ENCODE data around the gene MPZ. TPM values are rescaled to one million over a fixed set of nuclear protein-coding genes. Genes with fewer than 3 reads are reported as not detected.
"Not testable (repeated sequence)": the region's sequence is repeated elsewhere in the genome, so short reads cannot be mapped to it uniquely, and the experiment has no call there.

MPZ gene
- total RNA-seq: 1.5 and 2.0 TPM in 2 replicates

GRCh38 chr1:161309868-161310267 lies at the start of gene MPZ:
TSS of gene MPZ (minus strand) at chr1:161309968. CDS start at chr1:161309905, 63 bp downstream.
- no peak for DNase-seq (ENCODE audit: low read depth in 2 of 2)

- DNase-seq (ENCODE audit: low read depth in 2 of 2): peak; percentile 27 to 45
Observed at GRCh38 chr1:161359291-161359690, 49.5 kb upstream of the MPZ start.

- no peak for DNase-seq (ENCODE audit: low read depth in 2 of 2)
Observed at GRCh38 chr1:161357073-161357472, 47.3 kb upstream of the MPZ start.

- no peak for DNase-seq (ENCODE audit: low read depth in 2 of 2)
Observed at GRCh38 chr1:161351482-161351881, 41.7 kb upstream of the MPZ start.

GRCh38 chr1:161350671-161351070 lies 40.9 kb upstream of the MPZ start:
- no peak for DNase-seq (ENCODE audit: low read depth in 2 of 2)

GRCh38 chr1:161342821-161343220 lies 33.1 kb upstream of the MPZ start:
- no peak for DNase-seq (ENCODE audit: low read depth in 2 of 2)

- no peak for DNase-seq (ENCODE audit: low read depth in 2 of 2)
Observed at GRCh38 chr1:161342177-161342576, 32.4 kb upstream of the MPZ start.

- DNase-seq (ENCODE audit: low read depth in 2 of 2): no peak
Observed at GRCh38 chr1:161335796-161336195, 26.0 kb upstream of the MPZ start.

GRCh38 chr1:161333166-161333565 lies 23.4 kb upstream of the MPZ start:
- no peak for DNase-seq (ENCODE audit: low read depth in 2 of 2)

- DNase-seq (ENCODE audit: low read depth in 2 of 2): no peak
Observed at GRCh38 chr1:161330346-161330745, 20.6 kb upstream of the MPZ start.

- DNase-seq (ENCODE audit: low read depth in 2 of 2): no peak
Observed at GRCh38 chr1:161324020-161324419, 14.3 kb upstream of the MPZ start.

GRCh38 chr1:161315841-161316674 lies 6.3 kb upstream of the MPZ start:
- not testable (repeated sequence) for DNase-seq (ENCODE audit: low read depth in 2 of 2)

- peak; percentile 85 to 93 for DNase-seq (ENCODE audit: low read depth in 2 of 2)
Observed at GRCh38 chr1:161314201-161314981, 4.6 kb upstream of the MPZ start, which contains the start of gene SDHC. TSS of gene SDHC (plus strand) at chr1:161314381. CDS start at chr1:161314406, 25 bp downstream.

- no peak for DNase-seq (ENCODE audit: low read depth in 2 of 2)
Observed at GRCh38 chr1:161313554-161314200, 3.9 kb upstream of the MPZ start.

GRCh38 chr1:161311595-161312181 lies 1.9 kb upstream of the MPZ start:
- DNase-seq (ENCODE audit: low read depth in 2 of 2): no peak

- DNase-seq (ENCODE audit: low read depth in 2 of 2): no peak
Observed at GRCh38 chr1:161307892-161308638, 1.7 kb downstream of the MPZ start.

GRCh38 chr1:161307230-161307768 lies 2.5 kb downstream of the MPZ start:
- peak in 1 of 2 donors; percentile 49 for DNase-seq (ENCODE audit: low read depth in 2 of 2)

- DNase-seq (ENCODE audit: low read depth in 2 of 2): peak in 1 of 2 donors; percentile 62
Observed at GRCh38 chr1:161305867-161306519, 3.8 kb downstream of the MPZ start.

- DNase-seq (ENCODE audit: low read depth in 2 of 2): no peak
Observed at GRCh38 chr1:161304927-161305866, 4.6 kb downstream of the MPZ start.
